Tibial artery (tissue), 4 donors: ENCODE data around the gene TMEM79.
A peak's percentile ranks its signal among the peaks of the same experiment; 100 is the strongest.

Experiments
- DNase-seq, 2 donors: peaks; one replicate each; pipeline ENCODE4 v3.0.0-alpha.2; 2019
- H3K27ac ChIP-seq, 2 donors: fragments of 200-600 bp; sonication (generic) in 1 of 2; 1 replicate in 1 of 2; 2 replicates in 1 of 2; pipeline ENCODE4 v1.5.1; 2018 to 2019; ENCODE audit warnings: mild to moderate bottlenecking in 1 of 2
- H3K27me3 ChIP-seq, 2 donors: fragments of 200-600 bp; sonication (generic) in 1 of 2; one replicate each; pipeline versions ENCODE4 v1.5.1 to v1.6.0; 2016 to 2019
- H3K36me3 ChIP-seq, 3 donors: fragments of 200-600 bp; sonication (generic) in 2 of 3; one replicate each; pipeline ENCODE4 v1.5.1; 2016 to 2019; ENCODE audit warnings: mild to moderate bottlenecking in 2 of 3
- H3K4me1 ChIP-seq, 4 donors: fragments of 200-600 bp; sonication (generic) in 2 of 4; 1 replicate in 3 of 4; 2 replicates in 1 of 4; pipeline ENCODE4 v1.5.1; 2016 to 2019
- H3K4me3 ChIP-seq, 2 donors: fragments of 200-600 bp; sonication (generic) in 1 of 2; 1 replicate in 1 of 2; 2 replicates in 1 of 2; pipeline ENCODE4 v1.5.1; 2018 to 2019; ENCODE audit warnings: mild to moderate bottlenecking in 2 of 2
- H3K9me3 ChIP-seq, 3 donors: fragments of 200-600 bp; sonication (generic) in 1 of 3; one replicate each; pipeline ENCODE4 v1.5.1; 2016 to 2019
- CTCF ChIP-seq, 2 experiments: fragments of 200-600 bp in 1 of 2; fragments of 450-650 bp in 1 of 2; IDR thresholded peaks; one replicate each; pipeline ENCODE4 v1.5.1; 2017 to 2019; ENCODE audit warnings: antibody characterized with exemption in 2 of 2, mild to moderate bottlenecking in 1 of 2, moderate library complexity in 1 of 2
- intact Hi-C: fragments of 100-400 bp; cut with DNase I; formaldehyde crosslinking; loops from one replicate; pipeline ENCODE4 v1.15.0; 2023; ENCODE audit warnings: low total_unique reads

TMEM79 gene

DNA sequence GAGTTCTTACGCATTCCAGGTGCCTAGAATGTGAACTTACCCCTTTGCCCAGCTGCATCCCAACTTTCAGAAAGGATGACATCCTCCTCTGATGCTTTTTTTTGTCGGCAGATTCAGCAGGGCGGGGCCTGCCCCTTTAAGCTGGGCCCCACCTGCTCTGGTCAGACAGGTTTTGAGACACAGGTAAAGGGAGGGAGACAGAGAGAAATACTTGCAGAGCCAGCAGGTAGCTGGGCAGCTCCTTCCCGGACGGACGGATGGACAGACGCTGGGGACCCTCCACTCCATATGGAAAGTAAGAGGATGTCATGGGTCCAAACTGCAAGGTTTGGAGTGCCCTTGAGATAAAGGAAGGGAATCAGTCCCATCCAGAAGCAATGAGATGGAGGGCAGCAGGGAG lies at the start of gene TMEM79:
Gene TMEM79 (plus strand): TSS at position 214 of the 400 bp plus-strand sequence. CDS start 902 bp downstream, outside the sequence.
- Histone ChIP-seq H3K9me3 (no peaks in the 10 kb centered on the region), H3K36me3 (peaks cover 0 to 22% (median 9%) of the 10 kb centered on the region in 3 donors), H3K27ac (peak within 1 kb of the TSS; percentile 84 to 90), H3K4me1 (peaks cover 0 to 52% (median 22%) of the 10 kb centered on the region in 4 donors), H3K4me3 (peak within 1 kb of the TSS; percentile 77 to 94), H3K27me3 (no peaks in the 10 kb centered on the region)
- intact Hi-C loops = loop anchor here (2.0 kb wide), 1 partner anchor 57 kb away; no protein-coding TSS in a partner anchor
- no peak for TF ChIP-seq CTCF (IDR thresholded peaks at IDR 0.05)
- no peak for DNase-seq

GRCh38 chr1:156236164-156236563 lies 48.0 kb upstream of the TMEM79 start:
- Histone ChIP-seq H3K4me1 (no peaks in the 10 kb centered on the region), H3K27ac (no peak overlapping the region), H3K36me3 (peaks cover 55 to 92% (median 67%) of the 10 kb centered on the region in 3 donors), H3K27me3 (no peaks in the 10 kb centered on the region), H3K4me3 (no peak overlapping the region), H3K9me3 (no peaks in the 10 kb centered on the region)
- no peak for DNase-seq
- TF ChIP-seq CTCF (IDR thresholded peaks at IDR 0.05) = no peak
- intact Hi-C loops = no loop called here

GRCh38 chr1:156238248-156238647 lies 45.9 kb upstream of the TMEM79 start:
- DNase-seq = no peak
- H3K4me1 ChIP-seq = no peaks in the 10 kb centered on the region
- H3K4me3 ChIP-seq = no peak overlapping the region
- no peak overlapping the region for H3K27ac ChIP-seq
- TF ChIP-seq CTCF (IDR thresholded peaks at IDR 0.05) = no peak
- no peaks in the 10 kb centered on the region for H3K9me3 ChIP-seq
- no peaks in the 10 kb centered on the region for H3K27me3 ChIP-seq
- intact Hi-C loops = no loop called here
- H3K36me3 ChIP-seq = peaks cover 55 to 95% (median 67%) of the 10 kb centered on the region in 3 donors

GRCh38 chr1:156241311-156241811 lies 42.8 kb upstream of the TMEM79 start:
- Histone ChIP-seq H3K27me3 (peaks cover 6 to 24% of the 10 kb centered on the region in 2 donors), H3K4me3 (no peak overlapping the region), H3K9me3 (no peaks in the 10 kb centered on the region), H3K36me3 (peaks cover 26 to 66% (median 38%) of the 10 kb centered on the region in 3 donors), H3K4me1 (peaks cover 0 to 16% (median 8%) of the 10 kb centered on the region in 4 donors), H3K27ac (no peak overlapping the region)
- no peak for TF ChIP-seq CTCF (IDR thresholded peaks at IDR 0.05)
- DNase-seq = no peak
- intact Hi-C loops = no loop called here

DNA sequence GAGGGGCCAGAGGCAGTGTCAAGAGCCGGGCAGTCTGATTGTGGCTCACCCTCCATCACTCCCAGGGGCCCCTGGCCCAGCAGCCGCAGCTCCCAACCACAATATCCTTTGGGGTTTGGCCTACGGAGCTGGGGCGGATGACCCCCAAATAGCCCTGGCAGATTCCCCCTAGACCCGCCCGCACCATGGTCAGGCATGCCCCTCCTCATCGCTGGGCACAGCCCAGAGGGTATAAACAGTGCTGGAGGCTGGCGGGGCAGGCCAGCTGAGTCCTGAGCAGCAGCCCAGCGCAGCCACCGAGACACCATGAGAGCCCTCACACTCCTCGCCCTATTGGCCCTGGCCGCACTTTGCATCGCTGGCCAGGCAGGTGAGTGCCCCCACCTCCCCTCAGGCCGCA lies 42.2 kb upstream of the TMEM79 start, which contains the start of gene BGLAP:
Gene BGLAP (plus strand): TSS at position 259 of the 400 bp plus-strand sequence. CDS start 48 bp downstream, at position 307.
- peaks cover 21 to 60% (median 32%) of the 10 kb centered on the region in 3 donors for H3K36me3 ChIP-seq
- DNase-seq = no peak
- no peak within 1 kb of the TSS for H3K4me3 ChIP-seq
- no peaks in the 10 kb centered on the region for H3K9me3 ChIP-seq
- intact Hi-C loops = no loop called here
- H3K27me3 ChIP-seq = peaks cover 6 to 28% of the 10 kb centered on the region in 2 donors
- TF ChIP-seq CTCF (IDR thresholded peaks at IDR 0.05) = no peak
- H3K27ac ChIP-seq = no peak within 1 kb of the TSS
- H3K4me1 ChIP-seq = peaks cover 0 to 20% (median 10%) of the 10 kb centered on the region in 4 donors
